Measurements from ENCODE around the gene NAAA.
"Not testable (repeated sequence)": the region's sequence is repeated elsewhere in the genome, so short reads cannot be mapped to it uniquely, and the experiment has no call there.

Gene NAAA

GRCh38 chr4:75940692-75941253, at the start of gene NAAA:
Gene NAAA (minus strand): TSS chr4:75941013. CDS start chr4:75940949, 64 bp downstream.
- DNase-seq (ENCODE audit: low spot score) = peak; percentile 81

- DNase-seq (ENCODE audit: low spot score) = no peak
These were observed 49.2 kb upstream of the NAAA start for GRCh38 chr4:75989846-75990528.

GRCh38 chr4:75985116-75985515, 44.3 kb upstream of the NAAA start:
- no peak for DNase-seq (ENCODE audit: low spot score)

GRCh38 chr4:75980576-75980975, 39.8 kb upstream of the NAAA start:
- DNase-seq (ENCODE audit: low spot score) = no peak

GRCh38 chr4:75976177-75976576, 35.4 kb upstream of the NAAA start:
- no peak for DNase-seq (ENCODE audit: low spot score)

GRCh38 chr4:75973766-75974165, 33.0 kb upstream of the NAAA start:
- DNase-seq (ENCODE audit: low spot score) = no peak

- DNase-seq (ENCODE audit: low spot score) = no peak
These were observed 27.3 kb upstream of the NAAA start for GRCh38 chr4:75968084-75968483.

- no peak for DNase-seq (ENCODE audit: low spot score)
These were observed 22.7 kb upstream of the NAAA start for GRCh38 chr4:75963558-75963957.

- not testable (repeated sequence) for DNase-seq (ENCODE audit: low spot score)
These were observed 21.3 kb upstream of the NAAA start for GRCh38 chr4:75962072-75962471.

- DNase-seq (ENCODE audit: low spot score) = not testable (repeated sequence)
These were observed 17.7 kb upstream of the NAAA start for GRCh38 chr4:75958546-75958945.

- not testable (repeated sequence) for DNase-seq (ENCODE audit: low spot score)
These were observed 14.0 kb upstream of the NAAA start for GRCh38 chr4:75954811-75955210.

- no peak for DNase-seq (ENCODE audit: low spot score)
These were observed 12.7 kb upstream of the NAAA start for GRCh38 chr4:75953509-75953908.

- no peak for DNase-seq (ENCODE audit: low spot score)
These were observed 9.5 kb upstream of the NAAA start for GRCh38 chr4:75950213-75950815.

GRCh38 chr4:75948822-75949444, 8.1 kb upstream of the NAAA start:
- DNase-seq (ENCODE audit: low spot score) = no peak

GRCh38 chr4:75939890-75940691, 722 bp downstream of the NAAA start:
- DNase-seq (ENCODE audit: low spot score) = peak; percentile 73

- no peak for DNase-seq (ENCODE audit: low spot score)
These were observed 5.2 kb downstream of the NAAA start for GRCh38 chr4:75935628-75936027.

GRCh38 chr4:75930152-75930551, 10.7 kb downstream of the NAAA start:
- DNase-seq (ENCODE audit: low spot score) = no peak

GRCh38 chr4:75924916-75925315, 15.9 kb downstream of the NAAA start:
- not testable (repeated sequence) for DNase-seq (ENCODE audit: low spot score)

- DNase-seq (ENCODE audit: low spot score) = no peak
These were observed 16.4 kb downstream of the NAAA start for GRCh38 chr4:75924309-75924827.

- DNase-seq (ENCODE audit: low spot score) = no peak
These were observed 18.2 kb downstream of the NAAA start for GRCh38 chr4:75922588-75922987.

- no peak for DNase-seq (ENCODE audit: low spot score)
These were observed 18.9 kb downstream of the NAAA start for GRCh38 chr4:75921910-75922309.

- DNase-seq (ENCODE audit: low spot score) = no peak
These were observed 20.5 kb downstream of the NAAA start for GRCh38 chr4:75920327-75920726.

Data from CD4-positive, alpha-beta T cell treated with Interleukin-6 at 100 ng/mL for 8 hours (primary cell).